Adrenal gland (tissue), 12 donors: ENCODE measurements around the gene FN3K. TPM values are rescaled to one million over a fixed set of nuclear protein-coding genes. Genes with fewer than 3 reads are reported as not detected.

Experiments
- DNase-seq, 7 donors: peaks; one replicate each; pipeline ENCODE4 v3.0.0-alpha.2; 2019 to 2020
- H3K27ac ChIP-seq, 5 donors: fragments of 200-600 bp; sonication (generic) in 4 of 5; 1 replicate in 3 of 5; 2 replicates in 2 of 5; pipeline versions ENCODE4 v1.5.1 to v1.8.0; 2016 to 2020; ENCODE audit warnings: mild to moderate bottlenecking in 1 of 5
- H3K27me3 ChIP-seq: fragments of 200-600 bp; 2 replicates; pipeline ENCODE4 v1.8.0; 2021
- H3K36me3 ChIP-seq, 2 donors: fragments of 200-600 bp; replicated peaks in 1 of 2; 1 replicate in 1 of 2; 2 replicates in 1 of 2; pipeline versions ENCODE4 v1.5.1 to v1.8.0; 2018 to 2022
- H3K4me1 ChIP-seq, 2 donors: fragments of 200-600 bp; replicated peaks in 1 of 2; 1 replicate in 1 of 2; 2 replicates in 1 of 2; pipeline versions ENCODE4 v1.5.1 to v1.8.0; 2018 to 2021
- H3K4me3 ChIP-seq, 4 donors: fragments of 200-600 bp; sonication (generic) in 3 of 4; one replicate each; pipeline ENCODE4 v1.5.1; 2016 to 2018
- H3K9me3 ChIP-seq, 3 donors: fragments of 200-600 bp; sonication (generic) in 1 of 3; replicated peaks in 1 of 3; 1 replicate in 2 of 3; 2 replicates in 1 of 3; pipeline versions ENCODE4 v1.5.1 to v1.8.0; 2016 to 2021
- CTCF ChIP-seq, 6 experiments: fragments of 450-650 bp in 4 of 6; fragments of 200-600 bp in 2 of 6; sonication (generic) in 1 of 6; IDR thresholded peaks; 1 replicate in 5 of 6; 2 replicates in 1 of 6; pipeline versions ENCODE4 v1.5.1 to v1.8.0; 2016 to 2021; ENCODE audit warnings: antibody characterized with exemption in 6 of 6, mild to moderate bottlenecking in 2 of 6, moderate library complexity in 1 of 6
- POLR2A ChIP-seq, 2 donors: fragments of 450-650 bp; IDR thresholded peaks; one replicate each; pipeline ENCODE4 v1.6.1; 2017; ENCODE audit warnings: antibody characterized with exemption in 2 of 2, mild to moderate bottlenecking in 2 of 2, moderate library complexity in 1 of 2
- WGBS, 4 donors: extraction: QIAGEN DNeasy Blood & Tissue Kit in 2 of 4; methylation state at CpG; one replicate each; pipeline versions ENCODE4 v1.1.5 to v1.1.7; 2013 to 2017; 5-methylcytosine and 5-hydroxymethylcytosine counted together
- intact Hi-C, 2 donors: fragments of 100-400 bp; cut with DNase I; formaldehyde crosslinking; loops; one replicate each; pipeline versions ENCODE4 v1.14.1 to v1.15.0; 2022 to 2023
- polyA plus RNA-seq, 3 donors: library from polyadenylated mRNA; stranded (reverse); fragments of 200-250 nt in 2 of 3; fragments of 350-450 nt in 1 of 3; fragmentation: Illumina TruSeq in 1 of 3; extraction: RNeasy Lipid Tissue Mini Kit (QIAGEN cat#74804) in 1 of 3; gene quantifications; one replicate each; pipeline ENCODE4 v1.2.3, GENCODE V29; 2013 to 2014
- total RNA-seq, 9 donors: library from RNA; depleted of rRNA in 4 of 9; stranded (reverse); fragments of >200 nt in 4 of 9; fragments of 120-200 nt in 1 of 9; fragmentation: NEBNext Ultra II Directional in 1 of 9; extraction: Animal tissue kit (Norgen Biotek cat#: 25700) in 1 of 9; gene quantifications; one replicate each; pipeline versions ENCODE4 v1.1.0 to v1.2.4, GENCODE V29; 2013 to 2023
- donor health status: healthy with polysubstance abuse.
- donor health status: Bipolar disorder and iron deficiency.
- donor health status: DM: yes; HTN: yes; CAD: no.
- donor health status: DM: no; HTN: no; CAD: no.
- donor health status: DM: no; HTN: no; CAD: no.
- donor health status: DM: yes; HTN: yes; CAD: no.

Gene FN3K
- total and polyA plus RNA-seq, 12 donors, result 16.0 to 136 (median 40.8) TPM

GRCh38 chr17:82692268-82692667 is 43.1 kb upstream of the FN3K start:
- no peaks in the 10 kb centered on the region for H3K36me3 ChIP-seq
- no peaks in the 10 kb centered on the region for H3K27me3 ChIP-seq
- no peak overlapping the region for H3K4me3 ChIP-seq
- no peak overlapping the region for H3K27ac ChIP-seq
- TF ChIP-seq CTCF (IDR thresholded peaks at IDR 0.05), result no peak
- no peak for TF ChIP-seq POLR2A (IDR thresholded peaks at IDR 0.05)
- no peak for DNase-seq
- H3K4me1 ChIP-seq, result peaks cover under 1 to 6% of the 10 kb centered on the region in 2 donors
- intact Hi-C loops, result no loop called here
- peaks cover 0 to 8% (median 0%) of the 10 kb centered on the region in 3 donors for H3K9me3 ChIP-seq
- WGBS, 4 donors, result 83 to 92% (median 88%) methylated on average over 11 to 16 of the region's 16 CpGs; no CpG with 5 or more reads in 1 of the 4 donors

GRCh38 chr17:82693168-82693867 is 42.1 kb upstream of the FN3K start:
- no peaks in the 10 kb centered on the region for H3K36me3 ChIP-seq
- TF ChIP-seq CTCF (IDR thresholded peaks at IDR 0.05), result no peak
- TF ChIP-seq POLR2A (IDR thresholded peaks at IDR 0.05), result no peak
- intact Hi-C loops, result no loop called here
- H3K4me3 ChIP-seq, result no peak overlapping the region
- WGBS, 4 donors, result 94 to 96% (median 95%) methylated on average over 19 to 22 of the region's 22 CpGs
- H3K27me3 ChIP-seq, result no peaks in the 10 kb centered on the region
- H3K27ac ChIP-seq, result no peak overlapping the region
- DNase-seq, result no peak
- peaks cover 0 to 8% (median 0%) of the 10 kb centered on the region in 3 donors for H3K9me3 ChIP-seq
- H3K4me1 ChIP-seq, result peaks cover 8 to 11% of the 10 kb centered on the region in 2 donors

GRCh38 chr17:82694647-82695046 is 40.8 kb upstream of the FN3K start:
- Histone ChIP-seq H3K36me3 (no peaks in the 10 kb centered on the region), H3K4me1 (peaks cover 8 to 11% of the 10 kb centered on the region in 2 donors), H3K9me3 (peaks cover 0 to 8% (median 0%) of the 10 kb centered on the region in 3 donors), H3K4me3 (no peak overlapping the region), H3K27ac (no peak overlapping the region), H3K27me3 (no peaks in the 10 kb centered on the region)
- TF ChIP-seq POLR2A (IDR thresholded peaks at IDR 0.05) (no peak), CTCF (IDR thresholded peaks at IDR 0.05) (no peak)
- intact Hi-C loops, result no loop called here
- DNase-seq, result no peak
- 62 to 75% (median 74%) methylated on average over 2 of the region's 2 CpGs for WGBS, 4 donors

GRCh38 chr17:82696259-82696658 is 39.2 kb upstream of the FN3K start:
- peaks cover 8 to 11% of the 10 kb centered on the region in 2 donors for H3K4me1 ChIP-seq
- TF ChIP-seq CTCF (IDR thresholded peaks at IDR 0.05), result no peak
- no peak for TF ChIP-seq POLR2A (IDR thresholded peaks at IDR 0.05)
- H3K9me3 ChIP-seq, result peaks cover 0 to 8% (median 0%) of the 10 kb centered on the region in 3 donors
- intact Hi-C loops, result no loop called here
- no peaks in the 10 kb centered on the region for H3K36me3 ChIP-seq
- H3K4me3 ChIP-seq, result no peak overlapping the region
- 94 to 98% (median 96%) methylated on average over 14 to 16 of the region's 17 CpGs for WGBS, 4 donors
- no peak overlapping the region for H3K27ac ChIP-seq
- no peak for DNase-seq
- no peaks in the 10 kb centered on the region for H3K27me3 ChIP-seq
